ENCODE data around the gene FH. TPM values are rescaled to one million over a fixed set of nuclear protein-coding genes. Genes with fewer than 3 reads are reported as not detected.

Gene FH
- total and polyA plus RNA-seq, 2 donors from 2014 or later = 51.9 to 128 TPM

- Histone ChIP-seq H3K9ac (ENCODE audit: low read length in 3 of 3) (no peak overlapping the region), H3K9me3 (ENCODE audit: control insufficient read depth in 2 of 3, insufficient read depth in 1 of 3, low read length in 3 of 3) (no peaks in the 10 kb centered on the region), H3K4me3 (ENCODE audit: low read length in 3 of 3) (no peak overlapping the region), H3K27ac (ENCODE audit: low read depth in 2 of 2, low read length in 2 of 2) (no peak overlapping the region), H3K4me1 (ENCODE audit: control insufficient read depth in 2 of 3, insufficient read depth in 2 of 3, low read depth in 1 of 3, low read length in 3 of 3) (no peaks in the 10 kb centered on the region), H3K36me3 (ENCODE audit: control insufficient read depth in 2 of 3, insufficient read depth in 3 of 3, low read length in 3 of 3) (no peaks in the 10 kb centered on the region), H3K27me3 (ENCODE audit: control insufficient read depth, insufficient read depth, low read length) (no peaks in the 10 kb centered on the region)
- TF ChIP-seq, protein P1, sequence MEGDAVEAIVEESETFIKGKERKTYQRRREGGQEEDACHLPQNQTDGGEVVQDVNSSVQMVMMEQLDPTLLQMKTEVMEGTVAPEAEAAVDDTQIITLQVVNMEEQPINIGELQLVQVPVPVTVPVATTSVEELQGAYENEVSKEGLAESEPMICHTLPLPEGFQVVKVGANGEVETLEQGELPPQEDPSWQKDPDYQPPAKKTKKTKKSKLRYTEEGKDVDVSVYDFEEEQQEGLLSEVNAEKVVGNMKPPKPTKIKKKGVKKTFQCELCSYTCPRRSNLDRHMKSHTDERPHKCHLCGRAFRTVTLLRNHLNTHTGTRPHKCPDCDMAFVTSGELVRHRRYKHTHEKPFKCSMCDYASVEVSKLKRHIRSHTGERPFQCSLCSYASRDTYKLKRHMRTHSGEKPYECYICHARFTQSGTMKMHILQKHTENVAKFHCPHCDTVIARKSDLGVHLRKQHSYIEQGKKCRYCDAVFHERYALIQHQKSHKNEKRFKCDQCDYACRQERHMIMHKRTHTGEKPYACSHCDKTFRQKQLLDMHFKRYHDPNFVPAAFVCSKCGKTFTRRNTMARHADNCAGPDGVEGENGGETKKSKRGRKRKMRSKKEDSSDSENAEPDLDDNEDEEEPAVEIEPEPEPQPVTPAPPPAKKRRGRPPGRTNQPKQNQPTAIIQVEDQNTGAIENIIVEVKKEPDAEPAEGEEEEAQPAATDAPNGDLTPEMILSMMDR (IDR thresholded peaks at IDR 0.05; ENCODE audit: borderline replicate concordance, extremely low read depth, insufficient read depth) = no peak
- DNase-seq (no peak), FAIRE-seq (no peak)
- intact Hi-C loops (cut with DNase I) = no loop called here
These were observed 43.9 kb downstream of the FH start for GRCh38 chr1:241475671-241476070.

DNA sequence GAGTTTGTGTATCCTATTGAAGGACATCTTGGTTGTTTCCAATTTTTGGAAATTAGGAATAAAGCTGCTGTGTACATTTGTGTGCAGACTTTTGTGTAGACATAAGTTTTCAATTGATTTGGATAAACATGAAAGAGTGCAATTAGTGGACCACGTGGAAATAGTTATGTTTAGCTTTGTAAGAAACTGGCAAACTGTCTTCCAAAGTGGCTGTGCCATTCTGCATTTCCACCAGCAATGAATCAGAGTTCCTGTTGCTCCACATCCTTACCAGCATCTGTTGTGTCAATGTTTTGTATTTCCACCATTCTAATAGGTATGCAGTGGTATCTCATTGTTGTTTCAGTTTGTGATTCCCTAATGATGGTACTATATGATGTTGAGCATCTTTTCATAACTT is 46.5 kb downstream of the FH start:
- TF ChIP-seq, protein P1 (IDR thresholded peaks at IDR 0.05; ENCODE audit: borderline replicate concordance, extremely low read depth, insufficient read depth) = no peak
- Histone ChIP-seq H3K27ac (ENCODE audit: low read depth in 2 of 2, low read length in 2 of 2) (no peak overlapping the region), H3K27me3 (ENCODE audit: control insufficient read depth, insufficient read depth, low read length) (no peaks in the 10 kb centered on the region), H3K4me3 (ENCODE audit: low read length in 3 of 3) (no peak overlapping the region), H3K9me3 (ENCODE audit: control insufficient read depth in 2 of 3, insufficient read depth in 1 of 3, low read length in 3 of 3) (no peaks in the 10 kb centered on the region), H3K4me1 (ENCODE audit: control insufficient read depth in 2 of 3, insufficient read depth in 2 of 3, low read depth in 1 of 3, low read length in 3 of 3) (no peaks in the 10 kb centered on the region), H3K36me3 (ENCODE audit: control insufficient read depth in 2 of 3, insufficient read depth in 3 of 3, low read length in 3 of 3) (no peaks in the 10 kb centered on the region), H3K9ac (ENCODE audit: low read length in 3 of 3) (no peak overlapping the region)
- no peak for DNase-seq
- intact Hi-C loops (cut with DNase I) = no loop called here
- FAIRE-seq = no peak

DNA sequence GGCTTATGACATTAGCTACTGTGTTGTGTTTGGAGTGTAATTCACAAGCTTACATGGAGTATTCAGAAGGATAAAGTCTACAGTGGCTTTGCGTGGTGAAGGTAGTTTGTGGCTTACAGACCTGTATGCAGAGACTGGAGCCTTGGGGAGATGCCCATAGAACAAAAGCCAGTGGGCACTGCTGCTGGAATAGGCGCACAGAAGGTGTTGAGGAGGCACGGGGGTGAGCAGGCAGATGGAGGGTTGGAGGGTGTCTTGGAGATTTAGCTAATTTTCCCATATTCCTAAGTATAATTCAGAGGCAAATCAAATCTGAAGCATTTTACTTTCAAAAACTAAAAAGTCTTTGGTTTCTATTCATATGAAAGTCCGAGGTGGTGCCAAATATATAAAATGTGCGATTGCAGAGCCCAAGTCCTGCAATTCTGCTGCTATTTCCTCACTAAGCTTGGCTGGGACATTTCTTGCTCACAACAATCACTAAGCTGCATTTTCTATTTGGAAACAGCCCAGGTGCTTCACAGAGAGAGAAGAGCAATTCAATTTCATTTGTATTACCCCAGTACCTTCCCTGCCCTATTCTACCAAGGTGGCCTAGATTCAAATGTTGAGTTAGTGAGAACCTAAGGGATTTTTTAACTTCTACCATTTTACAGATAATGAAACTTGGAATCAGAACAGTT is 48.5 kb downstream of the FH start:
- no peak for FAIRE-seq
- Histone ChIP-seq H3K9me3 (ENCODE audit: control insufficient read depth in 2 of 3, insufficient read depth in 1 of 3, low read length in 3 of 3) (no peaks in the 10 kb centered on the region), H3K27me3 (ENCODE audit: control insufficient read depth, insufficient read depth, low read length) (no peaks in the 10 kb centered on the region), H3K9ac (ENCODE audit: low read length in 3 of 3) (no peak overlapping the region), H3K27ac (ENCODE audit: low read depth in 2 of 2, low read length in 2 of 2) (no peak overlapping the region), H3K36me3 (ENCODE audit: control insufficient read depth in 2 of 3, insufficient read depth in 3 of 3, low read length in 3 of 3) (no peaks in the 10 kb centered on the region), H3K4me3 (ENCODE audit: low read length in 3 of 3) (no peak overlapping the region), H3K4me1 (ENCODE audit: control insufficient read depth in 2 of 3, insufficient read depth in 2 of 3, low read depth in 1 of 3, low read length in 3 of 3) (no peaks in the 10 kb centered on the region)
- DNase-seq = no peak
- intact Hi-C loops (cut with DNase I) = no loop called here
- TF ChIP-seq, protein P1 (IDR thresholded peaks at IDR 0.05; ENCODE audit: borderline replicate concordance, extremely low read depth, insufficient read depth) = no peak

DNA sequence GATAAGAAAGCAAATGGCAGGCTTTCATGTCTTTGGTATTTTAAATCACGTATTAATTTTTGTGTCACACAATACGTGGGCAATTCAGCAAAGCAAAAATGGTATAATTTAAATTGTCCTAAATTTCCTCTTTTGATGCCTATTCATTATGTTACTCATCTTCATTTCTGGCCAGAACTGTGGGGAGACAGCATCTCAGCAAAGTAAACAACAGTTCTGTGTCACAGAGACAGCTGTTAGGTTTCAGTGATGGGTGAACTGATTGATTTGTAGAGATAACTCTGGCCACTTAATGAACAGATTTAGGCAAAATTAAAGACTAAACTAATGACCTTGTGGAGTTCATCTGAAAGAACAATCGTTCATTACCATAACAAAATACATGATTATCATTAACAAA is 49.2 kb downstream of the FH start:
- Histone ChIP-seq H3K9me3 (ENCODE audit: control insufficient read depth in 2 of 3, insufficient read depth in 1 of 3, low read length in 3 of 3) (no peaks in the 10 kb centered on the region), H3K36me3 (ENCODE audit: control insufficient read depth in 2 of 3, insufficient read depth in 3 of 3, low read length in 3 of 3) (no peaks in the 10 kb centered on the region), H3K4me1 (ENCODE audit: control insufficient read depth in 2 of 3, insufficient read depth in 2 of 3, low read depth in 1 of 3, low read length in 3 of 3) (no peaks in the 10 kb centered on the region), H3K27ac (ENCODE audit: low read depth in 2 of 2, low read length in 2 of 2) (no peak overlapping the region), H3K27me3 (ENCODE audit: control insufficient read depth, insufficient read depth, low read length) (no peaks in the 10 kb centered on the region), H3K9ac (ENCODE audit: low read length in 3 of 3) (no peak overlapping the region), H3K4me3 (ENCODE audit: low read length in 3 of 3) (no peak overlapping the region)
- intact Hi-C loops (cut with DNase I) = no loop called here
- no peak for FAIRE-seq
- TF ChIP-seq, protein P1 (IDR thresholded peaks at IDR 0.05; ENCODE audit: borderline replicate concordance, extremely low read depth, insufficient read depth) = no peak
- DNase-seq = no peak

Measured in kidney (tissue), 14 donors.